Endothelial cell of umbilical vein (primary cell): ENCODE measurements around the gene SORCS2. TPM values are rescaled to one million over a fixed set of nuclear protein-coding genes. Genes with fewer than 3 reads are reported as not detected.

Source experiments
- BruUV-seq: library from RNA; stranded (reverse); fragments of 400-500 nt; replicated peaks from 2 replicates; lab custom pipeline; 2021; lab: Mats Ljungman, UMichigan
- CTCF ChIA-PET: fragments of 300-600, 350-600 bp; sonication (Branson Sonifier 250); formaldehyde crosslinking; loops from one replicate; lab custom pipeline; 2021; ENCODE audit warnings: antibody characterized with exemption, inconsistent platforms; lab: Charles Lee
- POLR2A ChIA-PET: fragments of 300-600, 350-600 bp; sonication (Branson Sonifier 250); formaldehyde crosslinking; loops from one replicate; lab custom pipeline; 2021; ENCODE audit warnings: antibody characterized with exemption, inconsistent platforms; lab: Charles Lee
- DNase-seq: peaks from one replicate; pipeline ENCODE4 v3.0.0-alpha.2; 2011; ENCODE audit warnings: low read depth, low spot score
- FAIRE-seq: peaks from 2 replicates; lab custom pipeline; 2011; peaks lifted over from hg19 to GRCh38; lab: Jason Lieb, UNC
- H2AFZ ChIP-seq: 2 replicates; pipeline ENCODE4 v1.6.0; 2012; ENCODE audit warnings: low read depth, low read length, control low read depth, inconsistent platforms
- H3K27ac ChIP-seq: 2 replicates; pipeline ENCODE4 v1.5.1; 2011; ENCODE audit warnings: low read depth, mild to moderate bottlenecking, control low read depth, low read length, moderate library complexity; ENCODE audit not compliant: insufficient read depth
- H3K27me3 ChIP-seq, 2 experiments: 2 replicates each; pipeline versions ENCODE4 v1.6.0 to v1.6.1; 2011; ENCODE audit warnings: low read length in 2 of 2, mixed read lengths in 1 of 2; ENCODE audit not compliant: control insufficient read depth in 2 of 2, insufficient read depth in 2 of 2
- H3K36me3 ChIP-seq, 2 experiments: 2 replicates in 1 of 2; 3 replicates in 1 of 2; pipeline ENCODE4 v1.5.1; 2011; ENCODE audit warnings: low read length in 2 of 2, mild to moderate bottlenecking in 1 of 2, moderate library complexity in 1 of 2; ENCODE audit not compliant: control insufficient read depth in 2 of 2, insufficient read depth in 2 of 2; ENCODE audit errors: extremely low read depth in 1 of 2
- H3K4me1 ChIP-seq: 3 replicates; pipeline ENCODE4 v1.5.1; 2011; ENCODE audit warnings: mild to moderate bottlenecking, low read length; ENCODE audit not compliant: control insufficient read depth, insufficient read depth; ENCODE audit errors: extremely low read depth
- H3K4me2 ChIP-seq: 2 replicates; pipeline ENCODE4 v1.6.1; 2011; ENCODE audit warnings: low read length, control low read depth, mixed read lengths; ENCODE audit not compliant: insufficient read depth
- H3K4me3 ChIP-seq, 3 experiments: fragments of 200-600 bp in 1 of 3; sonication (generic), shearing (Covaris generic) in 1 of 3; replicated peaks in 1 of 3; 2 replicates each; pipeline ENCODE4 v1.5.1; 2011 to 2016; ENCODE audit warnings: control low read depth in 3 of 3, low read length in 3 of 3, mild to moderate bottlenecking in 2 of 3, inconsistent platforms in 1 of 3, low read depth in 1 of 3, moderate library complexity in 1 of 3; ENCODE audit not compliant: insufficient read depth in 1 of 3
- H3K79me2 ChIP-seq: 2 replicates; pipeline ENCODE4 v1.6.0; 2012; ENCODE audit warnings: low read length, inconsistent platforms; ENCODE audit not compliant: control insufficient read depth, insufficient read depth
- H3K9ac ChIP-seq: replicated peaks from 2 replicates; pipeline ENCODE3; 2011; ENCODE audit warnings: low read length, control low read depth; ENCODE audit not compliant: insufficient read depth; ENCODE audit errors: extremely low read depth
- H3K9me1 ChIP-seq: replicated peaks from 3 replicates; pipeline ENCODE4 v1.6.0; 2011; ENCODE audit warnings: mild to moderate bottlenecking, low read length; ENCODE audit not compliant: control insufficient read depth, insufficient read depth; ENCODE audit errors: extremely low read depth
- H3K9me3 ChIP-seq: replicated peaks from 2 replicates; pipeline ENCODE4 v1.5.1; 2012; ENCODE audit warnings: low read length, inconsistent platforms; ENCODE audit not compliant: control insufficient read depth, insufficient read depth
- H4K20me1 ChIP-seq: replicated peaks from 2 replicates; pipeline ENCODE3; 2011; ENCODE audit warnings: mild to moderate bottlenecking, low read length; ENCODE audit not compliant: control insufficient read depth, insufficient read depth; ENCODE audit errors: extremely low read depth
- CTCF ChIP-seq, 2 donors: IDR thresholded peaks; 1 replicate in 1 of 2; 2 replicates in 1 of 2; pipeline ENCODE4 v1.5.1; 2011; ENCODE audit warnings: low read length in 2 of 2, mild to moderate bottlenecking in 2 of 2, moderate library complexity in 2 of 2, control low read depth in 1 of 2, inconsistent platforms in 1 of 2, low read depth in 1 of 2; ENCODE audit not compliant: insufficient read depth in 1 of 2; ENCODE audit errors: extremely low read depth in 1 of 2
- EZH2 ChIP-seq: IDR thresholded peaks from 2 replicates; pipeline ENCODE4 v1.6.1; 2012; ENCODE audit warnings: borderline replicate concordance, low read depth, mild to moderate bottlenecking, moderate library complexity, low read length, inconsistent platforms; ENCODE audit not compliant: severe bottlenecking
- FOS ChIP-seq: IDR thresholded peaks from 2 replicates; pipeline ENCODE4 v1.6.1; 2011; ENCODE audit warnings: mild to moderate bottlenecking, low read length, moderate library complexity, borderline replicate concordance; ENCODE audit not compliant: insufficient read depth
- GATA2 ChIP-seq: IDR thresholded peaks from 2 replicates; pipeline ENCODE4 v1.7.0; 2011; ENCODE audit warnings: low read depth, mild to moderate bottlenecking, moderate library complexity, mixed read lengths, low read length; ENCODE audit not compliant: insufficient read length, insufficient read depth
- JUN ChIP-seq: IDR thresholded peaks from 2 replicates; pipeline ENCODE4 v1.6.1; 2011; ENCODE audit warnings: borderline replicate concordance, low read depth; ENCODE audit not compliant: insufficient read length, insufficient read depth
- MAX ChIP-seq: IDR thresholded peaks from 2 replicates; pipeline ENCODE4 v1.6.1; 2011; ENCODE audit not compliant: insufficient read depth, insufficient read length
- MYC ChIP-seq: IDR thresholded peaks from one replicate; pipeline ENCODE4 v1.6.1; 2011; ENCODE audit warnings: mild to moderate bottlenecking, low read depth, low read length
- POLR2A ChIP-seq: IDR thresholded peaks from 2 replicates; pipeline ENCODE4 v1.6.1; 2012; ENCODE audit warnings: low read depth, mild to moderate bottlenecking, control low read depth, low read length
- POLR2AphosphoS5 ChIP-seq: IDR thresholded peaks from 2 replicates; pipeline ENCODE4 v1.6.1; 2012; ENCODE audit warnings: low read depth, mild to moderate bottlenecking, control low read depth, low read length, moderate library complexity; ENCODE audit not compliant: insufficient read depth
- dilution Hi-C: fragments of 300-500 bp; cut with MboI; formaldehyde crosslinking; loops from one replicate; pipeline ENCODE4 v1.15.0; 2019; ENCODE audit warnings: low sequenced_read_pairs; ENCODE audit not compliant: extremely low pct_ligation_motif_present
- intact Hi-C: fragments of 100-400 bp; cut with micrococcal nuclease; formaldehyde crosslinking; loops from one replicate; pipeline ENCODE4 v1.10.0; 2022
- polyA plus RNA-seq, 4 experiments: library from polyadenylated mRNA; depleted of rRNA in 3 of 4; stranded (reverse) in 3 of 4; unstranded in 1 of 4; fragments of >200 nt; gene quantifications; 2 replicates each; pipeline versions ENCODE4 v1.2.1 to v1.2.3, GENCODE V29; 2011 to 2012; ENCODE audit warnings: missing spikeins in 1 of 4
- total RNA-seq: library from RNA; stranded (reverse); gene quantifications from 2 replicates; pipeline ENCODE4 v1.2.3, GENCODE V29; 2021

The SORCS2 gene
- total and polyA plus RNA-seq, 2 donors (not counting 3 experiments of a cell fraction or from before 2014, with no cell fraction given) = not detected

- ChIA-PET CTCF (no interaction called here), POLR2A (no interaction called here)
- no peak for DNase-seq
- no peaks in the 10 kb centered on the region for H3K27me3 ChIP-seq
- no peaks in the 10 kb centered on the region for H3K9me3 ChIP-seq
- H3K4me2 ChIP-seq = no peak overlapping the region
- H3K9me1 ChIP-seq = no peaks in the 10 kb centered on the region
- no peak overlapping the region for H3K9ac ChIP-seq
- H3K27ac ChIP-seq = no peak overlapping the region
- dilution Hi-C loops = no loop called here
- no peak for TF ChIP-seq FOS
- no peak for TF ChIP-seq EZH2
- TF ChIP-seq MYC = no peak
- TF ChIP-seq GATA2 = no peak
- TF ChIP-seq POLR2AphosphoS5 = no peak
- no peak for TF ChIP-seq JUN
- no peak for TF ChIP-seq CTCF (IDR thresholded peaks at IDR 0.05; ENCODE audit: extremely low read depth in 1 of 2, insufficient read depth in 1 of 2, low read depth in 1 of 2, low read length in 2 of 2)
- TF ChIP-seq MAX = no peak
- TF ChIP-seq POLR2A = no peak
- no peaks in the 10 kb centered on the region for H4K20me1 ChIP-seq
- no peaks in the 10 kb centered on the region for H3K79me2 ChIP-seq
- H3K4me3 ChIP-seq = no peak overlapping the region
- no peak for FAIRE-seq
- BruUV-seq = no TSS peak
- H3K36me3 ChIP-seq = no peaks in the 10 kb centered on the region
- no peaks in the 10 kb centered on the region for H3K4me1 ChIP-seq
- no peak overlapping the region for H2AFZ ChIP-seq
- intact Hi-C loops = no loop called here
Measured at GRCh38 chr4:7288751-7289523, 96.6 kb downstream of the SORCS2 start.
